HPDE6-E6E7 (cell line): Measurements from ENCODE around the gene FLNB.

Experiments
- DNase-seq: peaks from one replicate; pipeline ENCODE4 v3.0.0; 2011; ENCODE audit warnings: missing footprints; ENCODE audit errors: extremely low spot score

FLNB gene

GRCh38 chr3:58009749-58010535 lies 1.7 kb downstream of the FLNB start:
- DNase-seq, result no peak

- no peak for DNase-seq
Measured at GRCh38 chr3:58010562-58010961, 2.3 kb downstream of the FLNB start.

- no peak for DNase-seq
Measured at GRCh38 chr3:58011580-58011979, 3.4 kb downstream of the FLNB start.

- no peak for DNase-seq
Measured at GRCh38 chr3:58012302-58012701, 4.1 kb downstream of the FLNB start.

- DNase-seq, result no peak
Measured at GRCh38 chr3:58013099-58013498, 4.9 kb downstream of the FLNB start.

- no peak for DNase-seq
Measured at GRCh38 chr3:58013973-58014649, 5.9 kb downstream of the FLNB start.

GRCh38 chr3:58015520-58015915 lies 7.3 kb downstream of the FLNB start:
- no peak for DNase-seq

GRCh38 chr3:58016710-58017109 lies 8.5 kb downstream of the FLNB start:
- no peak for DNase-seq

- no peak for DNase-seq
Measured at GRCh38 chr3:58018892-58019742, 10.9 kb downstream of the FLNB start.

GRCh38 chr3:58020783-58021071 lies 12.5 kb downstream of the FLNB start:
- DNase-seq, result no peak

- DNase-seq, result no peak
Measured at GRCh38 chr3:58021072-58021959, 13.1 kb downstream of the FLNB start.

GRCh38 chr3:58021962-58022361 lies 13.7 kb downstream of the FLNB start:
- no peak for DNase-seq

GRCh38 chr3:58022490-58022889 lies 14.3 kb downstream of the FLNB start:
- DNase-seq, result no peak

GRCh38 chr3:58023531-58023930 lies 15.3 kb downstream of the FLNB start:
- DNase-seq, result no peak

- no peak for DNase-seq
Measured at GRCh38 chr3:58025406-58025805, 17.2 kb downstream of the FLNB start.

- DNase-seq, result no peak
Measured at GRCh38 chr3:58025837-58026569, 17.8 kb downstream of the FLNB start.

GRCh38 chr3:58026598-58026997 lies 18.4 kb downstream of the FLNB start:
- no peak for DNase-seq

- no peak for DNase-seq
Measured at GRCh38 chr3:58027704-58028317, 19.6 kb downstream of the FLNB start.

- no peak for DNase-seq
Measured at GRCh38 chr3:58028902-58029301, 20.7 kb downstream of the FLNB start.

- no peak for DNase-seq
Measured at GRCh38 chr3:58029842-58030584, 21.8 kb downstream of the FLNB start.
